Peyer's patch (tissue), 4 donors: ENCODE measurements around the gene COX8A. TPM values are rescaled to one million over a fixed set of nuclear protein-coding genes. Genes with fewer than 3 reads are reported as not detected.
A peak's percentile ranks its signal among the peaks of the same experiment; 100 is the strongest.
"Not testable (repeated sequence)": the region's sequence is repeated elsewhere in the genome, so short reads cannot be mapped to it uniquely, and the experiment has no call there.

Experiments
- DNase-seq, 3 donors: peaks; one replicate each; pipeline ENCODE4 v3.0.0-alpha.2; 2017 to 2019
- H3K27ac ChIP-seq, 4 donors: fragments of 200-600 bp; sonication (generic); one replicate each; pipeline ENCODE4 v1.5.1; 2016 to 2019
- H3K27me3 ChIP-seq, 2 donors: fragments of 200-600 bp; sonication (generic); one replicate each; pipeline ENCODE4 v1.5.1; 2019
- H3K36me3 ChIP-seq, 3 donors: fragments of 200-600 bp; sonication (generic); one replicate each; pipeline ENCODE4 v1.5.1; 2016 to 2019
- H3K4me1 ChIP-seq, 4 donors: fragments of 200-600 bp; sonication (generic); one replicate each; pipeline ENCODE4 v1.5.1; 2016 to 2019
- H3K4me3 ChIP-seq, 4 donors: fragments of 200-600 bp; sonication (generic); 1 replicate in 3 of 4; 2 replicates in 1 of 4; pipeline ENCODE4 v1.5.1; 2016 to 2019; ENCODE audit warnings: mild to moderate bottlenecking in 1 of 4
- H3K9me3 ChIP-seq, 4 donors: fragments of 200-600 bp; sonication (generic); one replicate each; pipeline ENCODE4 v1.5.1; 2016 to 2019; ENCODE audit warnings: mild to moderate bottlenecking in 1 of 4
- POLR2A ChIP-seq, 2 donors: fragments of 450-650 bp; IDR thresholded peaks; one replicate each; pipeline ENCODE4 v1.5.1; 2017; ENCODE audit warnings: antibody characterized with exemption in 2 of 2, mild to moderate bottlenecking in 2 of 2, moderate library complexity in 2 of 2
- total RNA-seq, 4 donors: library from RNA; depleted of rRNA; stranded (reverse); fragments of >200 nt; gene quantifications; one replicate each; pipeline ENCODE4 v1.1.0, GENCODE V29; 2016
- TF ChIP-seq, protein P1 (sequence below), 6 experiments: fragments of 450-650 bp in 4 of 6; fragments of 200-600 bp in 2 of 6; sonication (generic) in 1 of 6; IDR thresholded peaks; one replicate each; pipeline ENCODE4 v1.5.1; 2017 to 2019; ENCODE audit warnings: antibody characterized with exemption in 6 of 6, mild to moderate bottlenecking in 3 of 6, moderate library complexity in 1 of 6

The COX8A gene
- total RNA-seq, 4 donors from 2014 or later = 390 to 1,297 (median 877) TPM

DNA sequence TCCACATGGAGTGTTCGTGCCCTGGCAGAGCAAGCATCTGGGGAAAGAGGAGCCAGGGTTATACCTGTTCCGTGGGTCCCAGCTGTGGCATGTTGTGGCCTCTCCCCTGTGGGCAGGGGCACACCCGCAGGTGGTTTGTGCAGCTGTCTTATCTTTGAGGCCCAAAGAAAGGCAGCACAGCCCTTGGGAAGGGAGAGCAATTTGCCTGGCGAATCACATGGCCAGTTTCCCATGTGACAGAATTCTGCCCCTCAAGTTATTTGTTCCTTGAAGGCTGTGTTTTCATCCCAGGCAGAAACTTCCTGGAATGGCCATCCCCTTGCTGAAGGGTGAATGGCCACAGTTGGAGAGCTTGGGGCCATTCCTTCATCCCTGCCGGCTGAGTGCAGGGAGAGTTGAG is 16.4 kb upstream of the COX8A start:
- Histone ChIP-seq H3K4me3 (no peak overlapping the region), H3K9me3 (no peaks in the 10 kb centered on the region), H3K36me3 (peaks cover 0 to 24% (median 0%) of the 10 kb centered on the region in 3 donors), H3K27ac (no peak overlapping the region), H3K27me3 (no peaks in the 10 kb centered on the region), H3K4me1 (peaks cover 0 to 10% (median 0%) of the 10 kb centered on the region in 4 donors)
- DNase-seq = no peak
- no peak for TF ChIP-seq POLR2A (IDR thresholded peaks at IDR 0.05)
- TF ChIP-seq, protein P1, sequence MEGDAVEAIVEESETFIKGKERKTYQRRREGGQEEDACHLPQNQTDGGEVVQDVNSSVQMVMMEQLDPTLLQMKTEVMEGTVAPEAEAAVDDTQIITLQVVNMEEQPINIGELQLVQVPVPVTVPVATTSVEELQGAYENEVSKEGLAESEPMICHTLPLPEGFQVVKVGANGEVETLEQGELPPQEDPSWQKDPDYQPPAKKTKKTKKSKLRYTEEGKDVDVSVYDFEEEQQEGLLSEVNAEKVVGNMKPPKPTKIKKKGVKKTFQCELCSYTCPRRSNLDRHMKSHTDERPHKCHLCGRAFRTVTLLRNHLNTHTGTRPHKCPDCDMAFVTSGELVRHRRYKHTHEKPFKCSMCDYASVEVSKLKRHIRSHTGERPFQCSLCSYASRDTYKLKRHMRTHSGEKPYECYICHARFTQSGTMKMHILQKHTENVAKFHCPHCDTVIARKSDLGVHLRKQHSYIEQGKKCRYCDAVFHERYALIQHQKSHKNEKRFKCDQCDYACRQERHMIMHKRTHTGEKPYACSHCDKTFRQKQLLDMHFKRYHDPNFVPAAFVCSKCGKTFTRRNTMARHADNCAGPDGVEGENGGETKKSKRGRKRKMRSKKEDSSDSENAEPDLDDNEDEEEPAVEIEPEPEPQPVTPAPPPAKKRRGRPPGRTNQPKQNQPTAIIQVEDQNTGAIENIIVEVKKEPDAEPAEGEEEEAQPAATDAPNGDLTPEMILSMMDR (IDR thresholded peaks at IDR 0.05) = no peak

DNA sequence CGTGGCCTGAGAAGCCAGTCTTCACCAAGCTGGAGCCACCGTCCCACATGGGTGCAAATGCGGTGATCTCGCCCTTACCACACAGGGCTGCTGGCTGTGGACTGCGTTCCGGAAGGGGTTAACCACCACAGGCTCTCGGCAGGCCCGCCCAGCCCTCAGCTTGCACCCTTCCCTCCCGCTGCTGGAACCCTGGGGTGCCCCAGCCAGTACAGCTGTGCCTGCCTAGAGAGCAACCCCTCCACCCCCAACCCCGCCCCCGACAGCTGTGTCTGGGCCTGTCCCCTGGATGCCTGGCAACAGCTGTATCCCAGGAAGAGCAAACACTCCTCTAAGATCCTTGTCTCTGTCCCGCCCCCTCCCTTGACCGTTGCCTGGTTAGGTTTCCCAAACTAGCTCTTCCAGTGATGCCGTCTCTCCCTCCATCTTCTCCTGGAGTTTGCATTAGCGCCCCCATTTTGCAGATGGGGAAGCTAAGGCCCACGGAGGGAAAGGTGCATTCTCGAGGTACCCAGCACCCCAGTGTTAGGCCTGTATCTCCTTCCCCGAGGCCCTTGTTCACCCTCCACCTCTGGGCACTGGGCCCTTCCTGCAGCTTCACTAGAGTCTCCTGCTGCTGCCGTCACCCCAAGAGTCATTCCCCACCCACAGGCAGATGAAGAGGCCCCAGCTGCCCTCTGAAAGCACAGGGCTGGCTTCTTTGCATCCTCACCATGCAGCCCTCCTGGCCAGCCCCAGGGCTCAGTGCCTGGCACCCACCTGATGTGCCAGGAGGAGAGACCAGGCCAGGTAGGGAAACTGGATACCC is 12.6 kb upstream of the COX8A start:
- Histone ChIP-seq H3K36me3 (no peaks in the 10 kb centered on the region), H3K9me3 (no peaks in the 10 kb centered on the region), H3K27me3 (no peaks in the 10 kb centered on the region), H3K4me3 (no peak overlapping the region), H3K4me1 (peaks cover 0 to 10% (median 0%) of the 10 kb centered on the region in 4 donors), H3K27ac (no peak overlapping the region)
- DNase-seq = peak in 1 of 3 donors; percentile 58
- no peak for TF ChIP-seq POLR2A (IDR thresholded peaks at IDR 0.05)
- TF ChIP-seq, protein P1 (IDR thresholded peaks at IDR 0.05) = no peak

DNA sequence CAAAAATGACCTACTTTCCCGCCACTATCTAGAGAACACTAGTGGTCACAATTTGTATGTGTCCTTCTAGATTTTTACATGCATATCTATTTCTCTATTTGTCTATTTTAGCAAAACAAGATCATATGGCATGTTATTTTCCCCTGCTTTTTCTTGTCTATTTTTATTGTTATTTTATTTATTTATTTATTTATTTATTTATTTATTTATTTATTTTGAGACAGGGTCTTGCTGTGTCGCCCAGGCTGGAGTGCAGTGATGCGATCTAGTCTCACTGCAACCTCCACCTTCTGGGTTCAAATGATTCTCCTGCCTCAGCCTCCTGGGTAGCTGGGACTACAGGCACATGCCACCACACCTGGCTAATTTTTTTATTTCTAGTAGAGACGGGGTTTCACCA is 10.5 kb upstream of the COX8A start:
- not testable (repeated sequence) for DNase-seq, H3K9me3 ChIP-seq, H3K27me3 ChIP-seq, H3K4me3 ChIP-seq, H3K27ac ChIP-seq, H3K4me1 ChIP-seq, H3K36me3 ChIP-seq

DNA sequence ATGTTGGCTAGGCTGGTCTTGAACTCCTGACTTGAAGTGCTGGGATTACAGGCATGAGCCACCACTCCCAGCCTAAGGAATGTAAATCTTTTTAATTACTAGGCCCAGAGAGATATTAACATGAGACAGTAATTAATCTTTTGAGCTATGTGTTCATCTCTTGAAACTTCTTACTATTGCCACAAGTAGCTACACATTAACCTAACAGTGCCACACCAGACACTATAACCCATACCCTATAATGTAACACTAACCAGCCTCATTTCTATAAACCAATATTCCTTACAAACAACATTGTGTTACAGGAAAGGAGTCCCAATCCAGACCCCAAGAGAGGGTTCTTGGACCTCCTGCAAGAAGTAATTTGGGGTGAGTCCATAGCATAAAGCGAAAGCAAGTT is 8.0 kb upstream of the COX8A start:
- Histone ChIP-seq H3K4me1 (peaks cover 0 to 8% (median 0%) of the 10 kb centered on the region in 4 donors), H3K4me3 (no peak overlapping the region), H3K27ac (no peak overlapping the region), H3K36me3 (no peaks in the 10 kb centered on the region), H3K27me3 (no peaks in the 10 kb centered on the region), H3K9me3 (no peaks in the 10 kb centered on the region)
- no peak for TF ChIP-seq POLR2A (IDR thresholded peaks at IDR 0.05)
- TF ChIP-seq, protein P1 (IDR thresholded peaks at IDR 0.05) = no peak
- no peak for DNase-seq

DNA sequence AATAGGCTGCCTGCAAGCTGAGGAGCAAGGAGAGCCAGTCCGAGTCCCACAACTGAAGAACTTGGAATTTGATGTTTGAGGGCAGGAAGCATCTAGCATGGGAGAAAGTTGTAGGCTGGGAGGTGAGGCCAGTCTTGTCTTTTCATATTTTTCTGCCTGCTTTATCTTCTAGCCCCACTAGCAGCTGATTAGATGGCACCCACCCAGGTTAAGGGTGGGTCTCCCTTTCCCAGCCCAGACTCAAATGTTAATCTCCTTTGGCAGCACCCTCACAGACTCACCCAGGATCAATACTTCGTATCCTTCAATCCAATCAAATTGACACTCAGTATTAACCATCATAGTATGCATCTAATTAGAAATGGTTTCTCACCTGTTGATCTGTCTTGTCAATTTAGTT is 5.0 kb upstream of the COX8A start:
- H3K9me3 ChIP-seq = no peaks in the 10 kb centered on the region
- no peak for TF ChIP-seq POLR2A (IDR thresholded peaks at IDR 0.05)
- TF ChIP-seq, protein P1 (IDR thresholded peaks at IDR 0.05) = no peak
- no peak for DNase-seq
- H3K36me3 ChIP-seq = no peaks in the 10 kb centered on the region
- H3K4me3 ChIP-seq = no peak overlapping the region
- no peak overlapping the region for H3K27ac ChIP-seq
- H3K4me1 ChIP-seq = no peaks in the 10 kb centered on the region
- H3K27me3 ChIP-seq = no peaks in the 10 kb centered on the region

DNA sequence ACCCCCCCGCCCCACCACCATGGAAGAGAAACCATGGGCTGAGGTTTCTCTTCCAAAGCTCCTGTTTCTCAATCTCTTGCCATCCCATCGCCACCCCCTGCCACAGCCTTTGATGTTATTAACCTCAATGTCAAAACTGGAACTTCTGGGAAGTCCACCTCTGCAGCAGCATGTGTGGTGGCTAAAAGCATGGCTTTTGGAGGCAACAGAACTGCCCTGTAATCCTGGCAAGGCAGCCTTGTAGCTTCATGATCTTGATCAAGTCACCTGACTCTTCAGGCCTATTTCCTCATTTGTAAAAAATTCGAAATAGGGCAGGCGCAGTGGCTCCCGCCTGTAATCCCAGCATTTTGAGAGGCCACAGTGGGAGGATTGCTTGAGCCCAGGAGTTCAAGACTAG is 3.5 kb upstream of the COX8A start:
- TF ChIP-seq, protein P1 (IDR thresholded peaks at IDR 0.05) = no peak
- TF ChIP-seq POLR2A (IDR thresholded peaks at IDR 0.05) = no peak
- no peak overlapping the region for H3K4me3 ChIP-seq
- H3K4me1 ChIP-seq = peaks cover 0 to 7% (median 5%) of the 10 kb centered on the region in 4 donors
- no peak for DNase-seq
- peaks cover 0 to 2% (median 0%) of the 10 kb centered on the region in 3 donors for H3K36me3 ChIP-seq
- no peaks in the 10 kb centered on the region for H3K27me3 ChIP-seq
- H3K9me3 ChIP-seq = no peaks in the 10 kb centered on the region
- no peak overlapping the region for H3K27ac ChIP-seq

DNA sequence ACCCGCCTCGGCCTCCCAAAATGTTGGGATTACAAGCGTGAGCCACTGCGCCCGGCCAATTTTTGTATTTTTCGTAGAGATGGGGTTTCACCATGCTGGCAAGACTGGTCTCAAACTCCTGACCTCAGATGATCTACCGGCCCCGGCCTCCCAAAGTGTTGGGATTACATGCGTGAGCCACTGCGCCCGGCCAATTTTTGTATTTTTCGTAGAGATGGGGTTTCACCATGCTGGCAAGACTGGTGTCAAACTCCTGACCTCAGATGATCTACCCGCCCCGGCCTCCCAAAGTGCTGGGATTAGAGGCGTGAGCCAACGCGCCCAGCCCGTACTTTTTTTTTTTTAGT is 535 bp upstream of the COX8A start:
- Histone ChIP-seq H3K4me3 (peak overlapping the region in 3 of 4 donors; percentile 21 to 71 (median 23)), H3K36me3 (peaks cover 0 to 13% (median 0%) of the 10 kb centered on the region in 3 donors), H3K4me1 (peaks cover 0 to 15% (median 10%) of the 10 kb centered on the region in 4 donors)
- DNase-seq = peak in 1 of 3 donors; percentile 53
- not testable (repeated sequence) for H3K9me3 ChIP-seq, H3K27me3 ChIP-seq, H3K27ac ChIP-seq
